Endothelial cell of umbilical vein (primary cell): Measurements from ENCODE around the gene PPP2R2C.

ENCODE experiments used
- CTCF ChIP-seq, 2 donors: IDR thresholded peaks; 1 replicate in 1 of 2; 2 replicates in 1 of 2; pipeline ENCODE4 v1.5.1; 2011; ENCODE audit warnings: low read length in 2 of 2, mild to moderate bottlenecking in 2 of 2, moderate library complexity in 2 of 2, control low read depth in 1 of 2, inconsistent platforms in 1 of 2, low read depth in 1 of 2; ENCODE audit not compliant: insufficient read depth in 1 of 2; ENCODE audit errors: extremely low read depth in 1 of 2
- EZH2 ChIP-seq: IDR thresholded peaks from 2 replicates; pipeline ENCODE4 v1.6.1; 2012; ENCODE audit warnings: borderline replicate concordance, low read depth, mild to moderate bottlenecking, moderate library complexity, low read length, inconsistent platforms; ENCODE audit not compliant: severe bottlenecking
- GATA2 ChIP-seq: IDR thresholded peaks from 2 replicates; pipeline ENCODE4 v1.7.0; 2011; ENCODE audit warnings: low read depth, mild to moderate bottlenecking, moderate library complexity, mixed read lengths, low read length; ENCODE audit not compliant: insufficient read length, insufficient read depth
- MYC ChIP-seq: IDR thresholded peaks from one replicate; pipeline ENCODE4 v1.6.1; 2011; ENCODE audit warnings: mild to moderate bottlenecking, low read depth, low read length
- POLR2A ChIP-seq: IDR thresholded peaks from 2 replicates; pipeline ENCODE4 v1.6.1; 2012; ENCODE audit warnings: low read depth, mild to moderate bottlenecking, control low read depth, low read length
- POLR2AphosphoS5 ChIP-seq: IDR thresholded peaks from 2 replicates; pipeline ENCODE4 v1.6.1; 2012; ENCODE audit warnings: low read depth, mild to moderate bottlenecking, control low read depth, low read length, moderate library complexity; ENCODE audit not compliant: insufficient read depth
- TF ChIP-seq, protein P1 (sequence below): IDR thresholded peaks from 2 replicates; pipeline ENCODE4 v1.6.1; 2011; ENCODE audit not compliant: insufficient read depth, insufficient read length

DNA sequence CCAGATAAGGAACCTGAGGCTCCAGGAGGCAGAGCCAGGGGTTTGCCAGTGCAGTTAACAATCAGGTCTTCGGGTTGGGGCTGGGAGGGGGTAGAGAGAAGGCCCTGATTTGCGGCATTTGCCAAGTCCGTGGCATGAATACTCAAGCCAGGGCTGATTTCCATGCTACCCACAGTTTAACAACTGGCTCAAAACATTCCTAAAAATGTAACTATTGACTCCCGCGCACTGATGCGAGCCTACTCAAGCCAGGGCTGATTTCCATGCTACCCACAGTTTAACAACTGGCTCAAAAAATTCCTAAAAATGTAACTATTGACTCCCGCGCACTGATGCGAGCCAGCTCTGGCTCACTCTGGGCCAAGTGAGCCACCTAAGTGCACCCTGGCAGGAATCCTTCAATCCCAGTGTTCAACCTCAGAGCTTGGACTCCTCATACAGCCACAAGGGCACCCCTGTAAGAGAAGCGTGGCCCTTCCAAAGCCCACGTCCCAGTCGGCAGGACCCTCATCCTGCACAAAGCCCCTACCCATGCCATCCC, 75.6 kb downstream of the PPP2R2C start:
- no peak for TF ChIP-seq POLR2AphosphoS5
- TF ChIP-seq POLR2A = no peak
- TF ChIP-seq, protein P1, sequence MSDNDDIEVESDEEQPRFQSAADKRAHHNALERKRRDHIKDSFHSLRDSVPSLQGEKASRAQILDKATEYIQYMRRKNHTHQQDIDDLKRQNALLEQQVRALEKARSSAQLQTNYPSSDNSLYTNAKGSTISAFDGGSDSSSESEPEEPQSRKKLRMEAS = no peak
- TF ChIP-seq CTCF (IDR thresholded peaks at IDR 0.05; ENCODE audit: extremely low read depth in 1 of 2, insufficient read depth in 1 of 2, low read depth in 1 of 2, low read length in 2 of 2) = no peak
- TF ChIP-seq MYC = no peak
- no peak for TF ChIP-seq GATA2
- TF ChIP-seq EZH2 = no peak
